ENCODE measurements around the gene LRRC74B.

DNA sequence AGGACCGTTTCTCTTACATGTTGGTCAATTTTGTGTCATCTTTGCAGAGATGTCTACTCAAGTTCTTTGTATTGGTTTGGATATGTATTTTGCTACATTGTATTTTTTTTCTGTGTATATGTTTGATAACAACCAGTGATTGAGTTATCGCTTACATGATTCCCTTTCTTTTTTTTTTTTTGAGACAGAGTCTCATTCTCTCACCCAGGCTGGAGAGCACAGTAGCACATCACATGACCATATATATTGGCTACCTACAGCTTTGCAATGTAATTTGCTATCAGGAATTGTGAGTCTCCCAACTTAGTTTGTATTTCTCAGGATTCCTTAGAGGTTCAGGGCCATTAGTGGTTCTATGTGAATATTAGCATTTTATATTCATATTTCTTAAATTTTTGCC is 59.5 kb downstream of the LRRC74B start:
- TF ChIP-seq, protein P1, sequence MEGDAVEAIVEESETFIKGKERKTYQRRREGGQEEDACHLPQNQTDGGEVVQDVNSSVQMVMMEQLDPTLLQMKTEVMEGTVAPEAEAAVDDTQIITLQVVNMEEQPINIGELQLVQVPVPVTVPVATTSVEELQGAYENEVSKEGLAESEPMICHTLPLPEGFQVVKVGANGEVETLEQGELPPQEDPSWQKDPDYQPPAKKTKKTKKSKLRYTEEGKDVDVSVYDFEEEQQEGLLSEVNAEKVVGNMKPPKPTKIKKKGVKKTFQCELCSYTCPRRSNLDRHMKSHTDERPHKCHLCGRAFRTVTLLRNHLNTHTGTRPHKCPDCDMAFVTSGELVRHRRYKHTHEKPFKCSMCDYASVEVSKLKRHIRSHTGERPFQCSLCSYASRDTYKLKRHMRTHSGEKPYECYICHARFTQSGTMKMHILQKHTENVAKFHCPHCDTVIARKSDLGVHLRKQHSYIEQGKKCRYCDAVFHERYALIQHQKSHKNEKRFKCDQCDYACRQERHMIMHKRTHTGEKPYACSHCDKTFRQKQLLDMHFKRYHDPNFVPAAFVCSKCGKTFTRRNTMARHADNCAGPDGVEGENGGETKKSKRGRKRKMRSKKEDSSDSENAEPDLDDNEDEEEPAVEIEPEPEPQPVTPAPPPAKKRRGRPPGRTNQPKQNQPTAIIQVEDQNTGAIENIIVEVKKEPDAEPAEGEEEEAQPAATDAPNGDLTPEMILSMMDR (conservative IDR thresholded peaks at IDR 0.05; ENCODE audit: low read length) = no peak
- no peak for TF ChIP-seq EZH2phosphoT487 (IDR thresholded peaks at IDR 0.05; ENCODE audit: borderline replicate concordance)
